ENCODE data around the gene SHB. TPM values are rescaled to one million over a fixed set of nuclear protein-coding genes. Genes with fewer than 3 reads are reported as not detected.
A peak's percentile ranks its signal among the peaks of the same experiment; 100 is the strongest.

The SHB gene
- polyA plus RNA-seq, 4 donors = 14.8 to 24.6 (median 15.7) TPM

- no peak for DNase-seq (ENCODE audit: low read depth in 4 of 4, low spot score in 3 of 4)
These were observed 3.5 kb downstream of the SHB start for GRCh38 chr9:38065369-38066075.

GRCh38 chr9:38064842-38065368, 4.1 kb downstream of the SHB start:
- DNase-seq (ENCODE audit: low read depth in 4 of 4, low spot score in 3 of 4) = no peak

GRCh38 chr9:38063363-38063707, 5.7 kb downstream of the SHB start:
- DNase-seq (ENCODE audit: low read depth in 4 of 4, low spot score in 3 of 4) = no peak

- DNase-seq (ENCODE audit: low read depth in 4 of 4, low spot score in 3 of 4) = no peak
These were observed 6.3 kb downstream of the SHB start for GRCh38 chr9:38062498-38063362.

GRCh38 chr9:38062106-38062497, 6.9 kb downstream of the SHB start:
- DNase-seq (ENCODE audit: low read depth in 4 of 4, low spot score in 3 of 4) = no peak

GRCh38 chr9:38061326-38061977, 7.6 kb downstream of the SHB start:
- no peak for DNase-seq (ENCODE audit: low read depth in 4 of 4, low spot score in 3 of 4)

GRCh38 chr9:38060681-38061080, 8.3 kb downstream of the SHB start:
- no peak for DNase-seq (ENCODE audit: low read depth in 4 of 4, low spot score in 3 of 4)

GRCh38 chr9:38059233-38059936, 9.6 kb downstream of the SHB start:
- no peak for DNase-seq (ENCODE audit: low read depth in 4 of 4, low spot score in 3 of 4)

GRCh38 chr9:38058452-38059232, 10.4 kb downstream of the SHB start:
- DNase-seq (ENCODE audit: low read depth in 4 of 4, low spot score in 3 of 4) = no peak

- no peak for DNase-seq (ENCODE audit: low read depth in 4 of 4, low spot score in 3 of 4)
These were observed 11.4 kb downstream of the SHB start for GRCh38 chr9:38057416-38058195.

- no peak for DNase-seq (ENCODE audit: low read depth in 4 of 4, low spot score in 3 of 4)
These were observed 14.4 kb downstream of the SHB start for GRCh38 chr9:38054653-38055052.

- DNase-seq (ENCODE audit: low read depth in 4 of 4, low spot score in 3 of 4) = no peak
These were observed 15.1 kb downstream of the SHB start for GRCh38 chr9:38053697-38054461.

GRCh38 chr9:38051780-38052546, 17.1 kb downstream of the SHB start:
- no peak for DNase-seq (ENCODE audit: low read depth in 4 of 4, low spot score in 3 of 4)

- no peak for DNase-seq (ENCODE audit: low read depth in 4 of 4, low spot score in 3 of 4)
These were observed 20.6 kb downstream of the SHB start for GRCh38 chr9:38048316-38048969.

- DNase-seq (ENCODE audit: low read depth in 4 of 4, low spot score in 3 of 4) = peak in 1 of 4 donors; percentile 74
These were observed 21.5 kb downstream of the SHB start for GRCh38 chr9:38047301-38048251.

Data from right renal pelvis (tissue), 4 donors.